Measurements from ENCODE around the gene TMEM8B.
"Not testable (repeated sequence)": the region's sequence is repeated elsewhere in the genome, so short reads cannot be mapped to it uniquely, and the experiment has no call there.

The TMEM8B gene

DNA sequence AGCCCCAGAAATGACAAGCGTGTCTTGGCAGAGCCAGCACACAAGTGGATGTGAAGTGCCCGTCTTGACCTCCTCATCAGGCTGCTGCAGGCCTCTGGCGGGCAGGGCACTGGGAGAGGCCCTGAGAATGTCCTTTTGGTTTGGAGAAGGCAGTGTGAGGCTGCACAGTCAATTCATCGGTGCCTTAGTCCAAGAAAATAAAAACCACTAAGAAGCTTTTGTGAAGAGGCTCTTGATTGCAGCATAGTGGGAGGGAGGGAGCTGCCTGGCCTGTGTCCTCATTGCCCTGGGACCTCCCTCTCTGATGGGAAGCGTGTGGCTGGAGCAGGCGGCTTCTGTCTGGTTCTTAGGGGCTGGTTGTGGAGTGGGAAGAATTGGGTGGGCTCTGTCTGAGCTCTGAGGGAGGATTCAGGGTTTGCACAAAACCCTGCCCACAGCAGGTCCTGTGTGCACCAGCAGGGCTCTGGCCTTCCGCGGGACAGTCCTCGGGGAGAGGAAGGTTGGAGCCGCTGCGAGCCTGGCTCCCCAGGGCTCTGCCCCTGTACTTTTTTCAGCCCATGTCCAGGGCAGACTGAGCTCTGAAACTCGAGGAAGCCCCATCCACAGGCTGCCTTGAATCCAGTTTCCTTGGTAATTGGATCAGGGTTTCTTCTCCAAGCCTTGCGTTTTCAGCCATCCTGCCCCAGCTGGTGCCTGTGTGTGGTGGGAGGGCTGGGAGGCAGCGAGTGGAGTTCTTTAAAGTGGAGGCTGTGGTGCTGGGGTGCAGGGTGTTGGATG, 78.1 kb downstream of the TMEM8B start:
- no peak for DNase-seq (ENCODE audit: low read depth in 2 of 2)

DNA sequence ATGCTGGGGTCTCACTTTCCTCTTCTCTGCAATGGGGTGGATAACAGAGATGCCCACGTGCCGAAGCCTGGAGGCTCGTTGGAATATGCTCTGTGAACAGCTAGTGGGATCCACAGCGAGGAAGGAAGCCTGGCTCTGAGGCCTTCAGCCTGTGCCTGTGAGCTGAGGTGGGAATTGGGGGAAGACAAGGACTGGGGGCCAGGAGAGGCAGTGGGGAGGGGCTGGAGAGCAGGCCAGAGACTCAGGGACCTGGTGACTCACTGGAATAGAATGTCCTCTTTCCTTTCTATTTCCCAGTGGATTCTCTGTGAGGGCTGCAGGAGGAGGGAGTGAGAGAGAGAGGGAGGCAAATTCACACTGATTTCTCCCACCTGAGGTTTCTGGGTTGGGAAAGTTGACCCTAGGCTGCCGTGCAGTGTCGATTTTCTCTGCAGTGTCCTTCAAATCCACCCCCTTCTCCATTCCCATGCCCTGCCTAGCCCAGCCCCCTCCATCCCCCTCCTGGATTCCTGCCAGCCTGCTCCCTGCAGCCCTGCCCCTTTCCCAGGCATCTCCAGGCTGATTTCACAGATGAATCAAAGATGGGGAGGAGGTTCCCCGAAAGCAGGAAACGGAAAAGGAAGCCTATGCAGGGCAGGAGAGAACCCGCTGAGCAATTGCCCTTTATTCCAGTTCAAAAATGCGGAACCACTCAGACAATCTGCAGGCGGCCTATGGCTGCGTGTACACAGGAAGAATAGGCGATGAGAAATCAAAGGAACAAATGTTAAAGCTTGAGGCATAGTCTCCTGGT, 78.9 kb downstream of the TMEM8B start:
- DNase-seq (ENCODE audit: low read depth in 2 of 2): no peak

GRCh38 chr9:35908504-35909125, 79.6 kb downstream of the TMEM8B start:
- DNase-seq (ENCODE audit: low read depth in 2 of 2): no peak

DNA sequence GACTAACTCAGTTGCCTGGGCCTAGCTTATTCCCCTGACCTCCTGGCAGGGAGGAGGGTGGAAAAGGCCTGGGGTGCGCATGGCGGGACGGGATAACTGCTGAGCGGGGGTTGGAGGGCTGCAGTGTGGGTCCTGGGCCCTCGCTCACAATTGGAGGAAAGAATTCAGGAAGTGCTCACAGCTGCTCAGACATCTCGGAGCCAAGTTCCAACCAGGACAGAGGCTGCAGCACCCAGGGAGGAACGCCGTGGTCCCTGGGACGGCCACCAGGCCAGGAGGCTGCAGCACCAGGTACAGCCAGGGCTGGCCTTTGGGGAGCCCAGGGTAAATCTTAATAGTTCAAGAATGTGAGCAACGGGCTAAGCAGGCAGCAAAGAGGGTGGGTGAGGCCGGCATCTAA, 80.2 kb downstream of the TMEM8B start, which contains the start of gene SPAAR:
Gene SPAAR, plus strand, starts transcription at position 217 of the 400 bp plus-strand sequence. CDS start 974 bp downstream, outside the sequence.
- DNase-seq (ENCODE audit: low read depth in 2 of 2): no peak

GRCh38 chr9:35909687-35910612, 80.9 kb downstream of the TMEM8B start:
- DNase-seq (ENCODE audit: low read depth in 2 of 2): no peak

DNA sequence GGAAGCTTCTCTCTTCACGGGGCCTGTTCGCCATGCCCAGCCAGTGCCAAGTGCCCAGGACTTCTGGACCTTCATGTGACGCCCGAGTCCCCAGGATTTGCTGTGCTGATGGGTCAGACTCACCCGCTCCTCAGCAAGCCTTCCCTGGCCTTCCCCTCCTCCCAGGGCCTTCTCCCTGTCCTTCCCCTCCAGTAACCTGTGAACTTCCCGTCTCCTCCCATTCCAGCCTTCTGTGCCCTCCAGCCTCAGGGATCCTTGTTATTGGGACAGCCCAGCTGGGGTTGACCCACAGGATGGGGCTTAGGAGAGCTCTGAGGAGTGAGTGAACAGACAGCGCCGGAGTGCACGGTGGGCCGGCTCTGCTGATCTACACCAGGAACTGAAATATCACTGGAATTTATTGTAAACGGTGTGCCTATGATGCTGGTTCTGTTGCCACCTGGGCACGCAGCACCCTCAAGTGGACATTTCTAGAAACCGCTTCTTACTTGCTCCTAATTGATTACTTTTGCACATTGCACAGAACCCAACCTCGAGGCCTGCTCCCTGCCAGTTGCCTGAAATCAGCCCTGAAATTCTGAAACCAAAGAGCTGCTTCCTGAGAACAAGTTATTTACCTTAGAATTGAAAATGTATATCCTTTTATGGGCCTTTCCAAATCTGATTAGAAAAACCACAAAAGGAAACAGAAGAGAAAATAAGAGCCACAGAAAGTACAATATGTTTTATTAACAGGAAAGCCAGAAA, 81.8 kb downstream of the TMEM8B start:
- peak in 1 of 2 donors; percentile 25 for DNase-seq (ENCODE audit: low read depth in 2 of 2)

DNA sequence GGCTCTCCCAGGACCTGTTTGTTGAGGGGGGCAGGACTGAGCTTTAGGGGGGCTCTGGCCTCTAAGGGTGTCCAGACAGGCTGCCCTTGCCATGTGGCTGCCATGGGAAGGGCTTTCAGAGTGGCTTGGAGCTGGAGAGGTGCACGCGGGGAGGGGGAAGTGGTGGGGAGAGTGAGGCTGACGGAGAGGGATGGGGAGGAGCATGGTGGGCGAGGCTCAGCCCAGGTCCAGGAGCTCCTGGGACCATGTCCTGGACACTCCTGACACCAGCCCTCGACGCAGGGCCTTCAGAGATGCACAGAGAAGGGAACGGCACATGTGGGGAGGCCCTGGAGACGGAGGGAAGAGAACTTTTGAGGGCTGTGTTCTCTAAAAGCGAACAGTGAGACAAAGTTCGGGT, 82.7 kb downstream of the TMEM8B start:
- DNase-seq (ENCODE audit: low read depth in 2 of 2): no peak

- no peak for DNase-seq (ENCODE audit: low read depth in 2 of 2)
Measured at GRCh38 chr9:35912791-35913400, 83.9 kb downstream of the TMEM8B start.

DNA sequence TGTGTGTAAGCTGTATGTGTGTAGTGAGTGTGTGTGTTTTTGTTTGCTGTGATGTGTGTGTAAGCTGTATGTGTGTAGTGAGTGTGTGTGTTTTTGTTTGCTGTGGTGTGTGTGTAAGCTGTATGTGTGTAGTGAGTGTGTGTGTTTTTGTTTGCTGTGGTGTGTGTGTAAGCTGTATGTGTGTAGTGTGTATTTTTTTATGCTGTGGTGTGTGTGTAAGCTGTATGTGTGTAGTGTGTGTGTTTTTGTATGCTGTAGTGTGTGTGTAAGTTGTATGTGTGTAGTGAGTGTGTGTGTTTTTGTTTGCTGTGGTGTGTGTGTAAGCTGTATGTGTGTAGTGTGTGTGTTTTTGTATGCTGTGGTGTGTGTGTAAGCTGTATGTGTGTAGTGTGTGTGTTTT, 84.4 kb downstream of the TMEM8B start:
- not testable (repeated sequence) for DNase-seq (ENCODE audit: low read depth in 2 of 2)

DNA sequence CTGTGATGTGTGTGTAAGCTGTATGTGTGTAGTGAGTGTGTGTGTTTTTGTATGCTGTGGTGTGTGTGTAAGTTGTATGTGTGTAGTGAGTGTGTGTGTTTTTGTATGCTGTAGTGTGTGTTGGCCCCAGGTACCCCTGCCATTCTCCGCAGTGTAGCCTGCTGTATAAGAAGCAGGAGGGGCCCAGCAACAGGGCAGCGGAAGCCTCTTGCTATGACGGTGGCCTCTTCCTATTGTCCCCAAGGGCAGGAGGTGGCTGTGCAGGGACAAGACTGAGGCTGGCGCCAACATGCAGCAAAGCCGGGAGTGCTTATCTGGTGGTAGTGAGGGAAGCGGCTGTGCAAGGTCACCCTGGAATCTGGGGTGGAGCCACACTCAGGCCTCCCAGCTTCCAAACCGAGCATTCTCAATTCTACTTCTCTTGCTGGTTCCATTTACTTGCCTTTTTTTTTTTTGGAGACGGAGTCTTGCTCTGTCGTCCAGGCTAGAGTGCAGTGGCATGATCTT, 85.3 kb downstream of the TMEM8B start:
- DNase-seq (ENCODE audit: low read depth in 2 of 2): no peak
